Tibial nerve (tissue), 4 donors: ENCODE data around the gene OSBPL5. TPM values are rescaled to one million over a fixed set of nuclear protein-coding genes. Genes with fewer than 3 reads are reported as not detected.

Experiments
- DNase-seq, 2 donors: peaks; one replicate each; pipeline ENCODE4 v3.0.0-alpha.2; 2019; ENCODE audit warnings: low spot score in 2 of 2
- H3K27ac ChIP-seq, 4 donors: fragments of 200-600 bp; sonication (generic) in 3 of 4; one replicate each; pipeline ENCODE4 v1.5.1; 2017 to 2019; ENCODE audit warnings: mild to moderate bottlenecking in 1 of 4
- H3K27me3 ChIP-seq, 2 donors: fragments of 200-600 bp; sonication (generic) in 1 of 2; one replicate each; pipeline versions ENCODE4 v1.5.1 to v1.6.0; 2017 to 2019
- H3K36me3 ChIP-seq, 3 donors: fragments of 200-600 bp; sonication (generic); one replicate each; pipeline ENCODE4 v1.5.1; 2018 to 2019
- H3K4me1 ChIP-seq, 4 donors: fragments of 200-600 bp; sonication (generic) in 3 of 4; one replicate each; pipeline ENCODE4 v1.5.1; 2017 to 2019
- H3K4me3 ChIP-seq, 4 donors: fragments of 200-600 bp; sonication (generic) in 3 of 4; one replicate each; pipeline ENCODE4 v1.5.1; 2017 to 2019; ENCODE audit warnings: mild to moderate bottlenecking in 1 of 4, moderate library complexity in 1 of 4
- H3K9me3 ChIP-seq, 4 donors: fragments of 200-600 bp; sonication (generic) in 3 of 4; one replicate each; pipeline ENCODE4 v1.5.1; 2017 to 2019
- EP300 ChIP-seq, 2 donors: sonication (generic); formaldehyde crosslinking; IDR thresholded peaks; one replicate each; pipeline ENCODE4 v1.6.1; 2017; ENCODE audit warnings: antibody characterized with exemption in 2 of 2, mild to moderate bottlenecking in 1 of 2
- POLR2A ChIP-seq, 2 donors: fragments of 450-650 bp; IDR thresholded peaks; one replicate each; pipeline ENCODE4 v1.6.1; 2017; ENCODE audit warnings: antibody characterized with exemption in 2 of 2, mild to moderate bottlenecking in 2 of 2, moderate library complexity in 2 of 2
- WGBS, 2 donors: methylation state at CpG; one replicate each; pipeline ENCODE4 v1.1.5; 2018; 5-methylcytosine and 5-hydroxymethylcytosine counted together
- total RNA-seq, 4 donors: library from RNA; depleted of rRNA; stranded (reverse); fragments of >200 nt; gene quantifications; one replicate each; pipeline ENCODE4 v1.1.0, GENCODE V29; 2016
- TF ChIP-seq, protein P1 (sequence below), 5 experiments: fragments of 200-600 bp in 3 of 5; fragments of 450-650 bp in 2 of 5; sonication (generic) in 3 of 5; IDR thresholded peaks; one replicate each; pipeline ENCODE4 v1.5.1; 2016 to 2019; ENCODE audit warnings: antibody characterized with exemption in 5 of 5, mild to moderate bottlenecking in 3 of 5, moderate library complexity in 2 of 5

OSBPL5 gene
- total RNA-seq, 4 donors from 2014 or later, result 58.8 to 168 (median 106) TPM

DNA sequence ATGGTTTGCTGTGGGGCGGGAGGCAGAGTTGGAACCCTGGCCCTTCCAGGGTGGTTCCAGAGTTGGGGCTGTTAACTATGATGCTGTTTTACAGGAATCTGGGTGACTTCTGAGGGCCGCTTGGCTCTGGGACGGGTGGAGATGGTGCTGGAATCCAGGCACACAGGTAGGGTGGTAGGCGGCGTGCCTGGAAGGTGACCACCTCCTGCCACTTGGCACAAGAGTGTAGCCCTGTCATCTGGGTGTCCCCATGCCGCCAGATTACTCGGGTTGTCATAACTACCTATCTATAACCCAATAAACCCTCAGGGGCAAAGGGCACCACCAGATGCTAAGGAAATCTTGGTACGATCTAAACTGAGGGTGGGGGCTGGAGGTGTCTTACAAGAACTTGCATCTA is 109.2 kb downstream of the OSBPL5 start:
- H3K9me3 ChIP-seq, result no peaks in the 10 kb centered on the region
- peak overlapping the region in 2 of 4 donors; percentile 75 to 91 for H3K4me3 ChIP-seq
- peak overlapping the region in 1 of 4 donors; percentile 87 for H3K27ac ChIP-seq
- peaks cover 0 to 18% (median 0%) of the 10 kb centered on the region in 3 donors for H3K36me3 ChIP-seq
- TF ChIP-seq, protein P1, sequence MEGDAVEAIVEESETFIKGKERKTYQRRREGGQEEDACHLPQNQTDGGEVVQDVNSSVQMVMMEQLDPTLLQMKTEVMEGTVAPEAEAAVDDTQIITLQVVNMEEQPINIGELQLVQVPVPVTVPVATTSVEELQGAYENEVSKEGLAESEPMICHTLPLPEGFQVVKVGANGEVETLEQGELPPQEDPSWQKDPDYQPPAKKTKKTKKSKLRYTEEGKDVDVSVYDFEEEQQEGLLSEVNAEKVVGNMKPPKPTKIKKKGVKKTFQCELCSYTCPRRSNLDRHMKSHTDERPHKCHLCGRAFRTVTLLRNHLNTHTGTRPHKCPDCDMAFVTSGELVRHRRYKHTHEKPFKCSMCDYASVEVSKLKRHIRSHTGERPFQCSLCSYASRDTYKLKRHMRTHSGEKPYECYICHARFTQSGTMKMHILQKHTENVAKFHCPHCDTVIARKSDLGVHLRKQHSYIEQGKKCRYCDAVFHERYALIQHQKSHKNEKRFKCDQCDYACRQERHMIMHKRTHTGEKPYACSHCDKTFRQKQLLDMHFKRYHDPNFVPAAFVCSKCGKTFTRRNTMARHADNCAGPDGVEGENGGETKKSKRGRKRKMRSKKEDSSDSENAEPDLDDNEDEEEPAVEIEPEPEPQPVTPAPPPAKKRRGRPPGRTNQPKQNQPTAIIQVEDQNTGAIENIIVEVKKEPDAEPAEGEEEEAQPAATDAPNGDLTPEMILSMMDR (IDR thresholded peaks at IDR 0.05), result no peak
- TF ChIP-seq EP300 (IDR thresholded peaks at IDR 0.05) (no peak), POLR2A (IDR thresholded peaks at IDR 0.05) (no peak)
- DNase-seq, result no peak
- no peaks in the 10 kb centered on the region for H3K27me3 ChIP-seq
- 83 to 85% methylated on average over 8 of the region's 8 CpGs for WGBS, 2 donors
- H3K4me1 ChIP-seq, result peaks cover 0 to 56% (median 15%) of the 10 kb centered on the region in 4 donors

DNA sequence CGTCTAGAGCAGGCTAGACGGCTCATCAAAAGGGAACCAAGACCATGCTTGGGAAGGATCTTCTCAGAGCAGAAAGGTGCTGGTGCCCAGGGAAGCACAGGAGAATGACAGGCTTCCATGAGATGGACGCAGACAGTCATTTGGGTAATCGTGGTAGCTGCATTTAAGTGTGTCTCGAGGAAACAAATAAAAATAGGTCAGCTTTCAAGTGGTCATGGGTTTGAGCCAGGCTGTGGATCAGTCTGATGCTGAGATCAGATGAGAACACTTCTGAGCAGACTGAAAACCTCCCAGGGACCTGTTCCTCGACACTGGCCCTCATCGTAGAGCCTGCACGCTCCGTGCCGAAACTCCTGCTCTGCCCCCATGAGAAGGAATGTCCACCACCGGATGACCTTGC is 112.5 kb downstream of the OSBPL5 start:
- Histone ChIP-seq H3K36me3 (peaks cover 0 to 22% (median 0%) of the 10 kb centered on the region in 3 donors), H3K27me3 (no peaks in the 10 kb centered on the region), H3K27ac (no peak overlapping the region), H3K4me1 (peaks cover 0 to 75% (median 28%) of the 10 kb centered on the region in 4 donors), H3K9me3 (no peaks in the 10 kb centered on the region), H3K4me3 (no peak overlapping the region)
- 75 to 84% methylated on average over 11 of the region's 11 CpGs for WGBS, 2 donors
- TF ChIP-seq POLR2A (IDR thresholded peaks at IDR 0.05) (no peak), EP300 (IDR thresholded peaks at IDR 0.05) (no peak)
- TF ChIP-seq, protein P1 (IDR thresholded peaks at IDR 0.05), result no peak
- no peak for DNase-seq

DNA sequence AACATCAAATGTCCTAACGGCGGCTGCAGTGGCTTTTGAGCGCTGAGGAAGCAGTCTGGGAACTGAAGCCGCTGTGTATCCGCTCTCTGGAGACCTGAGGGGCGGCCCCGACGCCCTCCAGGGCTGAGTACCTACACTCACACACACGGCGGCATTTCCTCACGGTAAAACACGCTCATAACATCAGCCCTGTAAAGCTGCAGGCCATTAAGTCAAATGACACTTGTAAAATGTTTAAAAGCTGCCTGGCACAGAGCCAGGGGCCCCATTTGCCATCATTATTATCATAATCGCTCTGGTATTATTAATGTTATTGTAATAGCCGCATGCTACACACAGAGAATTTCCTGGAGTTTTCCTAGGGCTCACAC is 113.0 kb downstream of the OSBPL5 start:
- peak overlapping the region in 1 of 4 donors; percentile 0 for H3K27ac ChIP-seq
- no peak for DNase-seq
- H3K9me3 ChIP-seq, result no peaks in the 10 kb centered on the region
- H3K36me3 ChIP-seq, result peaks cover 0 to 26% (median 0%) of the 10 kb centered on the region in 3 donors
- TF ChIP-seq EP300 (IDR thresholded peaks at IDR 0.05), result no peak
- no peak for TF ChIP-seq POLR2A (IDR thresholded peaks at IDR 0.05)
- TF ChIP-seq, protein P1 (IDR thresholded peaks at IDR 0.05), result no peak
- no peaks in the 10 kb centered on the region for H3K27me3 ChIP-seq
- H3K4me3 ChIP-seq, result no peak overlapping the region
- peaks cover 0 to 74% (median 28%) of the 10 kb centered on the region in 4 donors for H3K4me1 ChIP-seq
- WGBS, 2 donors, result 46 to 52% methylated on average over 14 of the region's 14 CpGs

DNA sequence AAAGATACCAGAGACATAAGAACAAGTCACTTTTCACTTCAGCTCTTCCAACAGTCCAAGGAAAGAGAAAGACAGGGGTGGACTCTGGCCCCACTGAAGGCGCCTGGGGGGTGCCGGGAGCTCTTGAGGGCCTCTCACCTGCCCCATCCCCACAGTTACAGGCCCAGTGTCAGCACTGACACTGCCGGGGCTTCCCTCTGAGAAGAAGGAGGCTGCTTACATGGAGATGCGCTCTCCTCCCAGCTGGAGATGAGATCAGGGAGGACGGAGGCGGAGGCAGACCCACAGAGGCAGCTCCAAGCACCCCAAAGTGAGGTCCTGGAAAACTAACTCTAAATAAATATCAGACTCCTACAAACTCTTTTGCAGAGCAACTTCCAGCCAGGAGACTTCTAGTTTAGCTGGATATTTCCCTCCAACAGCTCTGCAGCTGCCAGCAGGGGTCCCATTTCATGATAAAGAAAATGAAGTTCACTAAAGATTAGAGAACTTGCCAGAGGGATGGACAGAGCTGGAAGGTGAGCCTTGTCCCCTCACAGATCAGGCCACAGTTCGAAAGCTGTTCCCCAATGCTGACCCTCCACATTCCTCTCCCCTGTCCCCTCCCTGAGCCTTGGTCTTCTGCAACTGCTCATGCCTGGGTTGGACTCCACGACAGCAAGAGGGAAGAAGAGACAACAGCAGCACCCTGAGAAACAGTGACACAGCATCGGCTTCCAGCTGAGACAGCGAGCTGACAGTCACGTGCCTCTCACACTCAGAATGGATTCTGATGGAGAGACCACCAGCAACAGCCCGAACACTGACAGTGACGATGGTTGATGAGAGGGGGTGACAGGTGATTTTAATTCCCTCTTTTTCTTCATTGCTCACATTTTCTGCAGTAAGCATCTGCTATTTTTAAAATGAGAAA is 113.7 kb downstream of the OSBPL5 start:
- H3K4me1 ChIP-seq, result peaks cover 0 to 70% (median 26%) of the 10 kb centered on the region in 4 donors

More for the DNA sequence above, 113.7 kb downstream of the OSBPL5 start:
- Histone ChIP-seq H3K36me3 (peaks cover 0 to 29% (median 0%) of the 10 kb centered on the region in 3 donors), H3K27me3 (no peaks in the 10 kb centered on the region), H3K4me3 (no peak overlapping the region), H3K9me3 (no peaks in the 10 kb centered on the region), H3K27ac (peak overlapping the region in 1 of 4 donors; percentile 81)
- no peak for DNase-seq
- 71 to 78% methylated on average over 13 of the region's 13 CpGs for WGBS, 2 donors
- TF ChIP-seq, protein P1 (IDR thresholded peaks at IDR 0.05), result no peak
- TF ChIP-seq POLR2A (IDR thresholded peaks at IDR 0.05), result no peak
- no peak for TF ChIP-seq EP300 (IDR thresholded peaks at IDR 0.05)
